ENCODE data around the gene ZNF524.

GRCh38 chr19:55605207-55605636, 5.1 kb downstream of the ZNF524 start:
- TF ChIP-seq, protein P1, sequence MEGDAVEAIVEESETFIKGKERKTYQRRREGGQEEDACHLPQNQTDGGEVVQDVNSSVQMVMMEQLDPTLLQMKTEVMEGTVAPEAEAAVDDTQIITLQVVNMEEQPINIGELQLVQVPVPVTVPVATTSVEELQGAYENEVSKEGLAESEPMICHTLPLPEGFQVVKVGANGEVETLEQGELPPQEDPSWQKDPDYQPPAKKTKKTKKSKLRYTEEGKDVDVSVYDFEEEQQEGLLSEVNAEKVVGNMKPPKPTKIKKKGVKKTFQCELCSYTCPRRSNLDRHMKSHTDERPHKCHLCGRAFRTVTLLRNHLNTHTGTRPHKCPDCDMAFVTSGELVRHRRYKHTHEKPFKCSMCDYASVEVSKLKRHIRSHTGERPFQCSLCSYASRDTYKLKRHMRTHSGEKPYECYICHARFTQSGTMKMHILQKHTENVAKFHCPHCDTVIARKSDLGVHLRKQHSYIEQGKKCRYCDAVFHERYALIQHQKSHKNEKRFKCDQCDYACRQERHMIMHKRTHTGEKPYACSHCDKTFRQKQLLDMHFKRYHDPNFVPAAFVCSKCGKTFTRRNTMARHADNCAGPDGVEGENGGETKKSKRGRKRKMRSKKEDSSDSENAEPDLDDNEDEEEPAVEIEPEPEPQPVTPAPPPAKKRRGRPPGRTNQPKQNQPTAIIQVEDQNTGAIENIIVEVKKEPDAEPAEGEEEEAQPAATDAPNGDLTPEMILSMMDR (IDR thresholded peaks at IDR 0.05), result no peak
- no peak for TF ChIP-seq POLR2A (IDR thresholded peaks at IDR 0.05)
- peak in 2 of 3 donors; percentile 20 to 42 for TF ChIP-seq POLR2AphosphoS5 (IDR thresholded peaks at IDR 0.05)
- no peak for TF ChIP-seq EP300 (IDR thresholded peaks at IDR 0.05)
